Kidney (tissue), 14 donors: ENCODE data around the gene UTS2R. TPM values are rescaled to one million over a fixed set of nuclear protein-coding genes. Genes with fewer than 3 reads are reported as not detected.
A peak's percentile ranks its signal among the peaks of the same experiment; 100 is the strongest.
"Not testable (repeated sequence)": the region's sequence is repeated elsewhere in the genome, so short reads cannot be mapped to it uniquely, and the experiment has no call there.

Experiments
- DNase-seq, 5 donors: peaks; one replicate each; pipeline ENCODE4 v3.0.0-alpha.2; 2013 to 2020
- FAIRE-seq: peaks from 2 replicates; lab custom pipeline; 2012; peaks lifted over from hg19 to GRCh38; lab: Jason Lieb, UNC
- H3K27ac ChIP-seq, 2 donors: one replicate each; pipeline ENCODE4 v1.7.0; 2013; ENCODE audit warnings: low read depth in 2 of 2, low read length in 2 of 2, inconsistent platforms in 1 of 2
- H3K27me3 ChIP-seq: one replicate; pipeline ENCODE4 v1.7.1; 2013; ENCODE audit warnings: low read length, inconsistent platforms; ENCODE audit not compliant: control insufficient read depth, insufficient read depth
- H3K36me3 ChIP-seq, 3 donors: one replicate each; pipeline versions ENCODE4 v1.7.0 to v1.7.1; 2013; ENCODE audit warnings: low read length in 3 of 3, control low read depth in 1 of 3, inconsistent platforms in 1 of 3; ENCODE audit not compliant: insufficient read depth in 3 of 3, control insufficient read depth in 2 of 3
- H3K4me1 ChIP-seq, 3 donors: one replicate each; pipeline versions ENCODE4 v1.7.0 to v1.7.1; 2013; ENCODE audit warnings: low read length in 3 of 3, inconsistent platforms in 1 of 3, low read depth in 1 of 3; ENCODE audit not compliant: control insufficient read depth in 2 of 3, insufficient read depth in 2 of 3
- H3K4me3 ChIP-seq, 3 donors: one replicate each; pipeline versions ENCODE4 v1.7.0 to v1.8.1; 2013; ENCODE audit warnings: low read length in 3 of 3, control low read depth in 1 of 3, inconsistent platforms in 1 of 3
- H3K9ac ChIP-seq, 3 donors: one replicate each; pipeline versions ENCODE4 v1.7.0 to v1.7.1; 2013; ENCODE audit warnings: low read length in 3 of 3, control low read depth in 1 of 3, inconsistent platforms in 1 of 3
- H3K9me3 ChIP-seq, 3 donors: one replicate each; pipeline versions ENCODE4 v1.7.0 to v1.7.1; 2013; ENCODE audit warnings: low read length in 3 of 3, control low read depth in 1 of 3, inconsistent platforms in 1 of 3; ENCODE audit not compliant: control insufficient read depth in 2 of 3, insufficient read depth in 1 of 3
- CTCF ChIP-seq: IDR thresholded peaks from 3 replicates; pipeline ENCODE4 v1.5.1; 2012; ENCODE audit warnings: mild to moderate bottlenecking, moderate library complexity, borderline replicate concordance; ENCODE audit not compliant: insufficient read depth; ENCODE audit errors: extremely low read depth
- intact Hi-C: fragments of 100-400 bp; cut with DNase I; formaldehyde crosslinking; loops from one replicate; pipeline ENCODE4 v1.11.1; 2022
- polyA plus RNA-seq: library from polyadenylated mRNA; stranded (reverse); fragments of 350-450 nt; fragmentation: Illumina TruSeq; extraction: RNeasy Lipid Tissue Mini Kit (QIAGEN cat#74804); gene quantifications from one replicate; pipeline ENCODE4 v1.2.3, GENCODE V29; 2014; ENCODE audit warnings: low read depth, low replicate concordance; ENCODE audit not compliant: insufficient read depth
- total RNA-seq: library from RNA; stranded (reverse); fragmentation: NEBNext Ultra II Directional; extraction: Animal tissue kit (Norgen Biotek cat#: 25700); gene quantifications from one replicate; pipeline ENCODE4 v1.2.1, GENCODE V29; 2021
- donor health status: control.
- donor health status: control.
- donor health status: control.
- donor health status: control.
- donor health status: control.
- donor health status: DM: yes; HTN: yes; CAD: no.
- donor health status: Normal renal cell carcinoma (clear cell type).

The UTS2R gene
- total and polyA plus RNA-seq, 2 donors from 2014 or later: not detected

GRCh38 chr17:82372249-82373071 is 895 bp downstream of the UTS2R start:
- TF ChIP-seq CTCF: no peak
- H3K36me3 ChIP-seq: no peaks in the 10 kb centered on the region
- intact Hi-C loops: no loop called here
- no peak overlapping the region for H3K27ac ChIP-seq
- H3K27me3 ChIP-seq: no peaks in the 10 kb centered on the region
- H3K9ac ChIP-seq: no peak overlapping the region
- no peak for FAIRE-seq
- H3K4me1 ChIP-seq: peaks cover 0 to 6% (median 0%) of the 10 kb centered on the region in 3 donors
- DNase-seq: peak in 4 of 5 donors; percentile 59 to 74 (median 64)
- no peak overlapping the region for H3K4me3 ChIP-seq
- no peaks in the 10 kb centered on the region for H3K9me3 ChIP-seq

GRCh38 chr17:82373072-82373452 is 1.5 kb downstream of the UTS2R start:
- H3K9ac ChIP-seq, H3K4me1 ChIP-seq, FAIRE-seq, H3K27ac ChIP-seq, H3K9me3 ChIP-seq, H3K4me3 ChIP-seq, DNase-seq, intact Hi-C loops, H3K36me3 ChIP-seq, H3K27me3 ChIP-seq: not testable (repeated sequence)

GRCh38 chr17:82373731-82374625 is 2.4 kb downstream of the UTS2R start:
- Histone ChIP-seq H3K27ac (no peak overlapping the region), H3K36me3 (no peaks in the 10 kb centered on the region), H3K4me3 (no peak overlapping the region), H3K9ac (no peak overlapping the region), H3K4me1 (peaks cover 0 to 6% (median 0%) of the 10 kb centered on the region in 3 donors), H3K9me3 (no peaks in the 10 kb centered on the region), H3K27me3 (no peaks in the 10 kb centered on the region)
- intact Hi-C loops: no loop called here
- TF ChIP-seq CTCF: no peak
- no peak for FAIRE-seq
- DNase-seq: peak in 1 of 5 donors; percentile 76
